GM18520 (cell line): ENCODE results near the gene PMAIP1.
"Not testable (repeated sequence)": the region's sequence is repeated elsewhere in the genome, so short reads cannot be mapped to it uniquely, and the experiment has no call there.

ENCODE experiments used
- ATAC-seq: cut with Tn5 transposase; IDR thresholded peaks from one replicate; pipeline ENCODE4 v1.9.1; 2021; ENCODE audit not compliant: unreplicated experiment

Gene PMAIP1

GRCh38 chr18:59899298-59900221 lies at the start of gene PMAIP1:
TSS of gene PMAIP1 (plus strand) at chr18:59899996. CDS start at chr18:59900178, 182 bp downstream.
- ATAC-seq = peak; percentile 32

DNA sequence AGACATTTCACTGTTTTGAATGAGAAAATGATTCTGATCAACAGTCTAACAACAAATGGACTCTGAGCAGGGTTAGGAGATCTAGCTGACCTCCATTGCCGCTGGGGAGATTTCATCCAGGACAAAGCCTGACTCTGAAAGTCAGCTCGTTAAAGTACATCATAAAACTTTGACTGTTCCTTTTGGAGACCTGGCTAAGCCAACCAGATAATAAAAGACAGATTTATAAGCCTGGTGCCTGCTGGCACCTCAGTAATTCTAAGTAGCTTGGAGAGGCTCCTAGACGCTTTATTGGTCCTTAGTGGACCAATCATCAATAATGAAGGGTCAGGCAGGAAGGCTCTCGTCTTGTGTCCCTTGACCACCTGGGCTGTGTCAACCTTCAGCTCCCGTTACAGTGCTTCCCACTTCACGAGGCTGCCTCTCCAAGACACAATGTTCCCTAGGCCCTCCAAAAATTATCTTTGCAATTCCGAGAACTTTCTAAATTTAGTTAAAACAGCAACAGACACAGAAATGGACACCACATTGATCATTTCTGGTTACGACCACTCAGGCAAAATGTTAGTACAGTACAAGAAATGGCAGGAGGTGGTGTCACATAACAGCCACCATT lies 47.9 kb upstream of the PMAIP1 start:
- no peak for ATAC-seq

DNA sequence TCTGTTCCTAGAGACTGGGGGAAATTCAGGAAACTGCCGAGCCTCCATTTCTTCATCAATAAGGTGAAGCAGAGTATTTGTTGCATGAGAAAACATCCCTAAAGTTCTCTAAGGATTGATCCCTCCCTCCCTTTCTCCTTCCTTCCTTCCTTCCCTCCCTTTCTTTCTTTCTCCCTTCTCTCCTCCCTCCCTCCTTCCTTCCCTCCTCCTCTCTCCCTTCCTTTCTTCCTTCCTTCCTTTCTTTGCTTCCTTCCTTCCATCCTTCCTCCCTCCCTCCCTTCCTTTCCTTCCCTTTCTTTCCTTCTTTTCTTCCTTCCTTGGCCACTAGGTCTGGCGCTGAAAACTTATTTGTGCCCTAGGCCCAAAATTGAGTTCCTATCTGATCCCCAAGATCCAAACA lies 47.2 kb upstream of the PMAIP1 start:
- no peak for ATAC-seq

DNA sequence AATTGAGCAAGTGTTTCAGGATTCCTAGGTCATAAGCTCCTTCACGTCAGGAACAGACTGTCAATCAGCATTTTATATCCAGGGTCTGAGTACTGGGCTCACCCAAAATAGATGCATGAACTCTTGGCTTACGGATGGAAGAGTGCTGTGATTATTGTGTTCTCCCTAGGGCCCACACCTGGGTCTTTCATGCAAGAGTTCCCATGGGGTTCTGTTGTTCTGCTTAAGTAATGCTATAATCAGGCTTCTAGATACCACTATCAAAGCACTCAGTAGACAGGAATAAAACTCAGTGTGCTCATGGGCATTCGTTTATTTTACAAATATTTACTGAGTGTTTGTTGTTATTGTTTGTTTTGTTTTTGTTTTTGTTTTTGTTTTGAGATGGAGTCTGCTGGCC lies 46.4 kb upstream of the PMAIP1 start:
- no peak for ATAC-seq

DNA sequence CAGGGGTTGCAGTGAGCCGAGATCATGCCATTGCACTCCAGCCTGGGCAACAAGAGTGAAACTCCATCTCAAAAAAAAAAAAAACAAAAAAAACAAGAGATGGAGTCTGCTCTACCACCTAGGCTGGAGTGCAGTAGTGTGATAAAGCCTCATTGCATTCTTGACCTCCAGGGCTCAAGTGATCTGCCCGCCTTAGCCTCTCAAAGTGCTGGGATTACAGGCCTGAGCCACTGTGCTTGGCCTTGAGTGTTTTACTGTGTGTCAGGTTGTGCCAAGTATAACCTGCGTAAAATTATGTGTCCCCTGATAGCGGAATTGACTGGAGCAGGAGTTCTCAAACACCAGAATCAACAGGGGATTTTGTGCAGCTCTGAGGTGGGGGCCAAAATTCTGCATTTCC lies 45.8 kb upstream of the PMAIP1 start:
- not testable (repeated sequence) for ATAC-seq

GRCh38 chr18:59861009-59861408 lies 38.8 kb upstream of the PMAIP1 start:
- ATAC-seq = no peak

DNA sequence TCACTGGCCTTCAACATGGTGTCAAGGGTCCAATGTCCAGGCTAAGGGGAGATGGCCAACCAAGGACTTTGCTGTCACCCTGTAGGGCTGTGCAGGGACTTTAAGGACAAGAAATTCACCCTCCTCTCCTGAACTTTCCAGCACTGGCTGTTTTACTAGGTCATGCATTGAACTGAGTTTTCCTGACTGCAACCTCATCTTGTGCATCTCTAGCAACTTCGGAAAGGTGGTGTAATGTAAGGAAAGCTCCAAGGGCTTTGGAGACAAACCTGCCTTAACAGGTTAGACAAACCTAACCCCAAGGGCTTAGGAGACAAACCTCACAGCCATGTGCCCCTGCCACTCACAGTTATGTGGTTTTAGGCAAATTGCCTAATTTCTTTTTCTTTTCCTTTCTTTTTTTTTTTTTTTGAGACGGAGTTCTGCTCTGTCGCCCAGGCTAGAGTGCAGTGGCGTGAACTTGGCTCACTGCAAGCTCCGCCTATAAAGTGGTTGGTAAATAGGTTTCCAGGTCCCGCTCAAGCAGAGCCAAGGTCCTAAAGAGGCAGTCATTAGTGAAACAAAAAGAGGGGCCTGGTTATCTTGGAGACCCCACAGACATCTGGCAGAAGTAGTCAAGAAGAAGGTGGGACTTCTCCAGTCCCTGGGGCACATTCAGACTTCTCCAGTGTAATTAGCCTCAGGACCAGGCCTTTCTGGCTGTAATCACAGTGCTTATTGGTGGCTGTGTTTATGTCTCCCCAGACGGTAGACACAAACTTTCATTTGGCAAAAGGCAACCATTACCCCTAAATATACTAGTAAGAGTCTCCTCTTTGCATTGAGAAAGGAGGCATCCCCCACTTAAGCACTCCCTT lies 37.6 kb upstream of the PMAIP1 start:
- ATAC-seq = no peak

- ATAC-seq = no peak
Measured at GRCh38 chr18:59865241-59865986, 34.4 kb upstream of the PMAIP1 start.

- no peak for ATAC-seq
Measured at GRCh38 chr18:59866551-59867269, 33.1 kb upstream of the PMAIP1 start.

DNA sequence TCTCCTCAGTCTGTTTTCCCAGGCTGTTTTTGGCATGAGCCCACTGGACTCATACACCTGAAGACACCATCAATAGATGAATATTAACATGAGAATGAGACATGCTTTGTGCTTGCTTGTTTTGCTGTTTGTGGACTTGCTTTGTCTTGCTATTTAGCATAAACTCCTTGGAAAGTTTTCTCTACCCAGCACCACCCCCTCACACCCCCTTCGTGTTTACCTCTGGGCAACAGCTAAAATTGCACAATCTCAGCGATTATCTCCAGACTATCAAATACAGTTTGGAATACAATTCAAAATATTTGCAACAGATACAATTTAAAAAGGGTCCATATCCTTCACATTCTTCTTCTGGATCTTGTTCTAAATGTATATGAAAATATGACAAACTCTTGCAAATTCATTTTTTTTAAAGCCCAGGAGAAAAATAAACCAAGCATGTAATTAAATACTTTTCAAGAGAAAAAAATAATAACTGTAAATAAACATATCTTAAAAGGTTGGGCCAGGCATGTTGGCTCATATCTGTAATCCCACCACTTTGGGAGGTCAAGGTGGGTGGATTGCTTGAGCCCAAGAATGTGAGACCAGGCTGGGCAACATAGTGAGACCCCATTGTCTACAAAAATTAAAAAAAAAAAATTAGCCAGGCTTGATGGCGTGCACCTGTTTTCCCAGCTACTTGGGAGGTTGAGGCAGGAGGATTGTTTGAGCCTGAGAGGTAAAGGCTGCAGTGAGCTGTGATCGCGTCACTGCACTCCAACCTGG lies 32.3 kb upstream of the PMAIP1 start:
- ATAC-seq = no peak

GRCh38 chr18:59870623-59871130 lies 29.1 kb upstream of the PMAIP1 start:
- no peak for ATAC-seq

DNA sequence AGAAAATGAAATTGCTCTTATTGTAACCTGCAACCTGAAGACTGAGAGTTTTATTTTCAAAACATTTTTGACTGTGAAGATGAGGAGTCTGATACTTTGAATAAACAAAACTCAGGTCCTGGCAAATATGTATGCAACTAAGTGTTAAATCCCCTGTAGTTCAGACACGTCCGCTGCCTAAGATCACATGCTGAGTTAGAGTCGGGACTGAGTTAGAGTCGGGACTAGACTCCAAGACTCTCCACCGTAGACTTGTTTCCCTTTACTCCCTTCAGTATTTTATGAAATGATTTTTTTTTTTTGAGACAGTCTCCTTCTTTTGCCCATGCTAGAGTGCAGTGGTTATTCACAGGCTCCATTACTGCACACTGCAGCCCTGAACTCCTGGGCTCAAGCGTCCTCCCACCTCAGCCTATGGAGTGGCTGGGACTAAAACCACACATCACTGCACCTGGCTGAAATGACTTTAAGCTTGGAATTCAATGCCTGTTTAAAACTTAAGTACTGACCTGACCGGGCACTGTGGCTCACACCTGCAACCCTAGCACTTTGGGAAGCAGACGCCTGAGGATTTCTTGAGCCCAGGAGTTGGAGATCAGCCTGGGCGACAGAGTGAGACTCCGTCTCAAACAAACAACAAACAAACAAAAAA lies 28.0 kb upstream of the PMAIP1 start:
- no peak for ATAC-seq

DNA sequence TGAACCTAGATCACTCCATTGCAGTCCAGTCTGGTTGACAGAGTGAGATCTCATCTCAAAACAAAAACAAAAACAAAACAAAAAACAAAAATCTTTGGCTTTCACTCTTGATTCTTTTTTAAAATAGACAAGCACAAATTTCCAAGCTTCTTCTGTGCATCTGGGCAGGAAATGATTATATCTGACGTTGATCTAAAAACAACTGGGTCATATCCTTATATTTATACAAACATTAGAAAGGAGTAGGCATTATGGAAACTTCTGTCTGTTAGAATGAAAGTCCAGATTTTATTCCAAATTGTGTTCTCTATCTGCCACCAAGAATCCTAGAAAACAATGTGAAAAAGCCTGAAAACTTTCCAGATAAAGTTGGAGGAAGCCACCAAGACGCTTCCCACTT lies 26.2 kb upstream of the PMAIP1 start:
- ATAC-seq = no peak

DNA sequence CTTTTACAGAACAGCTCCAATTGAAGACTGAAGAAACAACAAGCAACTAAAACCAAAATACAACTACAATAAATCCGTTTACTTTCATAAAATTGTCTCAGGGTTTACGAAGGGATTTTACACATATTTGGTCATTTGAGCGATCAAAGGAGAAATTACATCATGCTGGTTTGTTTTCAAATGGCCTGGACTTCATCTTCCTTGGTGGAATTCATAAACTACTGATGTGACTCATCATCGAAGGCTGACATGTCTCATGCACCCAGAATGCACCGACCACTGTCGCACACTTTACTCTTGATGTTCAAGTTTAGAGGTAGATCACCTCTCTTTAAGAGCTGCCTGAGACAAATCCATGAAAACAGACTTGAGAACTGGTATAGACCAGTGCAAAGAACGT lies 25.6 kb upstream of the PMAIP1 start:
- no peak for ATAC-seq

GRCh38 chr18:59876310-59876626 lies 23.5 kb upstream of the PMAIP1 start:
- peak; percentile 73 for ATAC-seq

DNA sequence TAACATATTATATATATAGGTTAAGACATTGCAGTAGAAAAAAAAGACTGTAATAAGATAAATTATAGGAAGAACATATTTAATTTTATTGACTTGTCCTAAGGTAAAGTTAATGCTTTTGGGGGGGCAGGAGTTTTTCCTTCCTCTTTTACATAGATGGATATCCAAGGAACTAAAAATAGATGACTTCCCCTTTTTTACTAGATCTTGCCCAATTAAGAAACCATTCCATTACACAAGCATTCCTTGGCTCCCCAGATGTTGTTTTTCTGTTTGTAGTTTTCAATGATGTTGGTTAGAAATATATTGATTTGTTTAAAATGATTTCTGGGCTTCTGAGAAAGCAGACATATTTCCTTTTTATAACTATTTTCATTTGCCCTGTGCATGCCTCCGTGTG lies 22.4 kb upstream of the PMAIP1 start:
- ATAC-seq = no peak

DNA sequence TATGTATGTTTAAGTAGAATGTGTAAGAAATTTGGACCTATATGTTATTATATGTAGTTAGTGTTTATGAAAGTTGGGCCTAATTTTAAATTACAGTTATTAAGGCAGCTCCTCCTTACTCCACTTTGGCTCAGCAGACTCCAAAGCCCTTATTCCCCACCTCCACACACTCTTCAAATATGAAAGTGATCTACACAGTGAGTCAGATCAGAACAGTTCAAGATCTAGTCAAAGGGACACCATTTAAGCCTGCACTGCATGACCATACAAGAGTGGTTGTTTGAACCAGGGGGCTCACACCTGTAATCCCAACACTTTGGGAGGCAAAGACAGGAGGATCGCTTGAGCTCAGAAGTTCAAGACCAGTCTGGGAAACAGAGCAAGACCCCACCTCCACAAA lies 21.2 kb upstream of the PMAIP1 start:
- ATAC-seq = peak; percentile 44

DNA sequence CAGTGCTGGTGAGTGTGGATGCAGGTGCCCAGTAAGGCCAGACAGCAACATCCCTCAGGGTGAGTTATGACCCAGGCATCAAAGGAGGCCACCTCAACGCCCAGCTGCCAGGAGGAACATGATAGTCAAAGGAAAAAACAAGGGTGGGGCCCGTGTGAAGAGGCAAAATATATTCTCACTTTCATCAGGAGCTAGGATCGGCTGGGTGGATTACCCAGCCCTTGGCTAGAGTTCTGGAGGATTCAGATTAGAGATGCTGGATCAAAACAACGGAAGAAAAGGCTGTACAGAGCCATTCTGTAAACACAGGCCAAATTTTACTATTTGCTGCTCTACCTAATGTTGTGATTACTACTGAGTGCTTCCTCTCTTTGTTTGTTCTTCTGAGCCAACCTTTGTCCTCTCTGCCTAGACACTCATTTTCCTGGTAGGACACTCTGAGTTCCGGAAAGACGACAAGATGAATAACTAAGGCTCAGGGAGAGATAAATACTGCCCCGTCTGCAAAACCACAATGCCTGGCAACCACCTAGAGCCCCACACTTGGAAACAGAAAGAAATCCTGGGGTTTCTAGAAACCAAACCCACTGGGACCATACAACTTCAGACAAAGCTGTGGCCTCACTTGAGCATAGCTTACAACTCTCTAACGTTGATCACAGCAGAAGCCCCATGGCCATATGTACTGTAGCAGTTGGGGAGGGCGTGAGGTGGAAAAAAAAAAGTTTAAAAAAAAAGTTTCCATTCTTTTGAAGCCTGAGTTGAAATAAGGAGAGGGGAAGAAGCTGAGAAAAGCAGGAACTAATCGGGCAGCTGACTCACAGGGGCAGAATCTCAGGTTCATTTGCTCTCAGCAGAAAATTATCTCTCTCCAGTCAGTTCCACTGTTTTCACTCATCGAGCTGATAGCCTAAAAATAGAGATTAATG lies 17.8 kb upstream of the PMAIP1 start:
- no peak for ATAC-seq
